HepG2 (cell line): ENCODE results near the gene CACNG4. TPM values are rescaled to one million over a fixed set of nuclear protein-coding genes. Genes with fewer than 3 reads are reported as not detected.

ENCODE experiments used
- ATAC-seq: fragments of 200-7000 bp; cut with Tn5 transposase; 3 replicates; pipeline ENCODE4 v1.9.1; 2020; ENCODE audit warnings: mild to moderate bottlenecking, moderate library complexity
- BruUV-seq: library from RNA; stranded (reverse); fragments of 400-500 nt; replicated peaks from 2 replicates; lab custom pipeline; 2021; lab: Mats Ljungman, UMichigan
- CTCF ChIA-PET: fragments of 300-600 bp; formaldehyde crosslinking; extraction: SDS; loops from one replicate; lab custom pipeline; 2021; ENCODE audit warnings: low total read pairs, inconsistent platforms, low intra/inter-chr PET ratio; lab: Yijun Ruan, JAX
- POLR2A ChIA-PET: fragments of 350-600 bp; sonication (Branson Sonifier 250); formaldehyde crosslinking; loops from one replicate; lab custom pipeline; 2020; ENCODE audit warnings: antibody characterized with exemption, inconsistent platforms; lab: Yijun Ruan, JAX
- DNase-seq: peaks from one replicate; pipeline ENCODE4 v3.0.0-alpha.2; 2015; ENCODE audit warnings: low spot score
- FAIRE-seq: peaks from 3 replicates; lab custom pipeline; 2011; peaks lifted over from hg19 to GRCh38; lab: Jason Lieb, UNC
- H2AFZ ChIP-seq: one replicate; pipeline ENCODE4 v1.6.1; 2011; ENCODE audit warnings: low read length, inconsistent platforms
- H3K27ac ChIP-seq: fragments of 300-600 bp; 3 replicates; pipeline ENCODE4 v1.8.0; 2011; ENCODE audit warnings: mixed run types, mild to moderate bottlenecking, mixed read lengths, low read length, inconsistent platforms; ENCODE audit not compliant: insufficient read depth; ENCODE audit errors: extremely low read length
- H3K27me3 ChIP-seq, 2 experiments: fragments of 200-600 bp in 1 of 2; 2 replicates in 1 of 2; 3 replicates in 1 of 2; pipeline versions ENCODE4 v1.6.0 to v1.8.0; 2011; ENCODE audit warnings: low read length in 2 of 2, mild to moderate bottlenecking in 2 of 2, moderate library complexity in 2 of 2, inconsistent platforms in 1 of 2; ENCODE audit not compliant: insufficient read depth in 2 of 2, control insufficient read depth in 1 of 2
- H3K36me3 ChIP-seq, 2 experiments: fragments of 200-600 bp in 1 of 2; replicated peaks in 1 of 2; 2 replicates in 1 of 2; 3 replicates in 1 of 2; pipeline versions ENCODE4 v1.5.1 to v1.8.0; 2011; ENCODE audit warnings: low read length in 2 of 2, inconsistent platforms in 1 of 2; ENCODE audit not compliant: insufficient read depth in 2 of 2, control insufficient read depth in 1 of 2
- H3K4me1 ChIP-seq: 2 replicates; pipeline ENCODE4 v1.5.1; 2012; ENCODE audit warnings: low read length, inconsistent platforms; ENCODE audit not compliant: insufficient read depth
- H3K4me2 ChIP-seq: 2 replicates; pipeline ENCODE4 v1.6.0; 2011; ENCODE audit warnings: low read depth, low read length, inconsistent platforms
- H3K4me3 ChIP-seq, 3 experiments: fragments of 200-600 bp in 1 of 3; sonication (generic), shearing (Covaris generic) in 1 of 3; replicated peaks in 1 of 3; 2 replicates each; pipeline ENCODE4 v1.5.1; 2011 to 2016; ENCODE audit warnings: low read length in 3 of 3, inconsistent platforms in 2 of 3, low read depth in 2 of 3, mild to moderate bottlenecking in 2 of 3, control low read depth in 1 of 3, mixed read lengths in 1 of 3; ENCODE audit not compliant: insufficient read depth in 1 of 3
- H3K79me2 ChIP-seq: one replicate; pipeline ENCODE4 v1.6.1; 2011; ENCODE audit warnings: low read length, inconsistent platforms; ENCODE audit not compliant: insufficient read depth
- H3K9ac ChIP-seq: 2 replicates; pipeline ENCODE4 v1.6.0; 2011; ENCODE audit warnings: mild to moderate bottlenecking, low read depth, low read length, inconsistent platforms; ENCODE audit not compliant: insufficient read depth
- H3K9me3 ChIP-seq: 2 replicates; pipeline ENCODE4 v1.5.1; 2012; ENCODE audit warnings: mild to moderate bottlenecking, low read length
- H4K20me1 ChIP-seq: 2 replicates; pipeline ENCODE4 v1.6.0; 2011; ENCODE audit warnings: inconsistent platforms, mild to moderate bottlenecking, low read length, moderate library complexity; ENCODE audit not compliant: insufficient read depth
- CTCF ChIP-seq: sonication (generic); formaldehyde crosslinking; IDR thresholded peaks from 2 replicates; pipeline ENCODE4 v1.5.0; 2020; ENCODE audit warnings: mild to moderate bottlenecking, missing genetic modification reagents, moderate library complexity
- LCORL ChIP-seq, 2 experiments: fragments of 450-650 bp in 1 of 2; sonication (generic) in 1 of 2; formaldehyde crosslinking in 1 of 2; IDR thresholded peaks; 2 replicates each; pipeline versions ENCODE4 v1.5.0 to v1.6.1; 2017 to 2020; ENCODE audit warnings: antibody characterized with exemption in 1 of 2, missing genetic modification reagents in 1 of 2
- RORA ChIP-seq: sonication (generic); formaldehyde crosslinking; IDR thresholded peaks from 2 replicates; pipeline ENCODE4 v1.5.0; 2020; ENCODE audit warnings: mild to moderate bottlenecking, missing genetic modification reagents, moderate library complexity
- ZBTB7A ChIP-seq: sonication (generic); formaldehyde crosslinking; IDR thresholded peaks from 2 replicates; pipeline ENCODE4 v1.8.0; 2022; ENCODE audit warnings: mild to moderate bottlenecking, missing genetic modification reagents
- WGBS: methylation state at CpG from one replicate; pipeline ENCODE4 v1.1.6; 2017; ENCODE audit warnings: low lambda C conversion rate; 5-methylcytosine and 5-hydroxymethylcytosine counted together
- in situ Hi-C: cut with HindIII; loops from 2 replicates; pipeline ENCODE4 v1.10.0; 2017; ENCODE audit warnings: low pct_unique_long_range_greater_than_20kb; ENCODE audit not compliant: extremely low pct_ligation_motif_present
- intact Hi-C: fragments of 100-400 bp; cut with micrococcal nuclease; formaldehyde crosslinking; loops from one replicate; pipeline ENCODE4 v1.10.0; 2022; ENCODE audit not compliant: unreplicated experiment
- polyA plus RNA-seq, 8 experiments: library from polyadenylated mRNA; depleted of rRNA in 3 of 8; stranded (reverse) in 7 of 8; unstranded in 1 of 8; fragments of >200 nt; fragmentation: Illumina TruSeq in 4 of 8; extraction: Trizol in 4 of 8; gene quantifications; 2 replicates each; pipeline versions ENCODE4 v1.2.1 to v1.2.3, GENCODE V29; 2011 to 2016; ENCODE audit warnings: low read depth in 4 of 8, missing spikeins in 1 of 8, mixed read lengths in 1 of 8; ENCODE audit not compliant: insufficient read depth in 1 of 8
- total RNA-seq, 5 experiments: library from RNA; depleted of rRNA; stranded (reverse); fragments of >200 nt; fragmentation: Illumina TruSeq; extraction: Trizol; gene quantifications; 2 replicates each; pipeline ENCODE4 v1.2.3, GENCODE V29; 2016; ENCODE audit warnings: low read depth in 1 of 5

Gene CACNG4
- total and polyA plus RNA-seq, 2 of the 13 experiments (the other 11 are each of a cell fraction or from before 2014, with no cell fraction given), result 0.09 TPM

DNA sequence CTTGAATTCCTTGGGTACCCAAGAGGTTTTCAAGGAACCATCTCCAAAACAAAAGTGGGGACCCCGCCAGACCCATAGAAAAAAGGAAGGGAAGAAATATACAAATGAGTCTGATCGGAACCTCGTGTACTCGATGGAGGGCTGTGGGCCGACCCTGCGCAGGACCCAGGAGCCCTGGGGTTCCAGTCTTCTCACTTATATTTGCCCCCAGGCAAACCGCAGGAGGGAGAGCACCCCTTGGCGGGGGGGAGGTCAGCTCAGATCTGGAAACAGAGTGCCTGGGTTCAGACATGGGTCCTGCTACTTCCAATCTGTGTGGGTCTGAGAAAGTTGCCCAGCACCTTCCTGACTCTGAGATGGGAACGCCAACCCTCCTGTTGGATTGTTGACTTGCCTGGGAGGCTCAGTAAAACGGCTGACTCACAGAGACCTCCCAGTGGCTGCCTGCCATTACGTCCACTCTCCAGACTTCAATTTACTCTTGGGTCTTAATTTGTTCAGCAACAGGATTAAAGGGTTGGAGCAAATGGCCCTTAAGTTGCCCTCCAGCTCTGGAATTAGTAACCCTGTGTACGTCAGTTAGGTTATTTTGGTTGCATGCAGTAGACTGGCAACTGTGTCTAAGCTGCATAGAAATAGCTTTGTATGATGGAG is 24.9 kb upstream of the CACNG4 start:
- H3K79me2 ChIP-seq, result no peaks in the 10 kb centered on the region
- no peak for DNase-seq
- H3K4me3 ChIP-seq, result no peak overlapping the region
- TF ChIP-seq ZBTB7A (CRISPR knock-in tag), result no peak
- intact Hi-C loops (no loop called here), in situ Hi-C loops (no loop called here)
- peaks cover 12 to 60% of the 10 kb centered on the region in 2 experiments; a peak in 4 of 5 replicates for H3K27me3 ChIP-seq
- ATAC-seq, result no peak
- 54% methylated on average over 10 of the region's 12 CpGs for WGBS
- H2AFZ ChIP-seq, result no peak overlapping the region
- H3K27ac ChIP-seq, result no peak overlapping the region
- no peaks in the 10 kb centered on the region for H3K36me3 ChIP-seq
- CTCF ChIA-PET, result no interaction called here
- BruUV-seq, result no TSS peak
- no peaks in the 10 kb centered on the region; the same call in 1 of the 2 replicates for H4K20me1 ChIP-seq
- no peak overlapping the region for H3K4me2 ChIP-seq
- H3K4me1 ChIP-seq, result peaks cover 24% of the 10 kb centered on the region
- H3K9me3 ChIP-seq, result no peaks in the 10 kb centered on the region
- no peak overlapping the region for H3K9ac ChIP-seq
- POLR2A ChIA-PET, result no interaction called here
- FAIRE-seq, result no peak

- POLR2A ChIA-PET, result no interaction called here
- Histone ChIP-seq H3K79me2 (no peaks in the 10 kb centered on the region), H3K36me3 (no peaks in the 10 kb centered on the region), H3K4me3 (no peak overlapping the region), H3K9ac (no peak overlapping the region), H3K4me1 (peaks cover 26% of the 10 kb centered on the region), H2AFZ (no peak overlapping the region), H3K4me2 (peak overlapping the region; percentile 71; the same call in 1 of the 2 replicates), H3K9me3 (no peaks in the 10 kb centered on the region), H3K27me3 (peaks cover 10 to 76% of the 10 kb centered on the region in 2 experiments; a peak in 4 of 5 replicates), H4K20me1 (no peaks in the 10 kb centered on the region; the same call in 1 of the 2 replicates), H3K27ac (no peak overlapping the region)
- BruUV-seq, result no TSS peak
- TF ChIP-seq CTCF (CRISPR knock-in tag) (peak; percentile 9; the same call in 1 of the 2 replicates), RORA (no peak), LCORL (IDR thresholded peaks at IDR 0.05) (peak; percentile 63; the same call in 1 of the 2 replicates), LCORL (CRISPR knock-in tag; IDR thresholded peaks at IDR 0.05) (no peak)
- in situ Hi-C loops (no loop called here), intact Hi-C loops (no loop called here)
- FAIRE-seq, result no peak
- WGBS, result 4% methylated on average over 3 of the region's 3 CpGs
- no peak for ATAC-seq
- CTCF ChIA-PET, result no interaction called here
- no peak for DNase-seq
Observed at GRCh38 chr17:66941249-66941648, 23.3 kb upstream of the CACNG4 start.
